Measurements from ENCODE around the gene ARSH. TPM values are rescaled to one million over a fixed set of nuclear protein-coding genes. Genes with fewer than 3 reads are reported as not detected.

The ARSH gene
- total RNA-seq, 1 donor from 2014 or later: not detected

- Mint-ChIP-seq H3K9me3 (ENCODE audit: low read depth) (peaks cover 5% of the 10 kb centered on the region), H3K36me3 (ENCODE audit: insufficient read depth) (no peaks in the 10 kb centered on the region), H3K4me1 (ENCODE audit: low read depth) (peaks cover 16% of the 10 kb centered on the region), H3K27me3 (peaks cover 7% of the 10 kb centered on the region), H3K27ac (no peak overlapping the region), H3K4me3 (ENCODE audit: low read depth) (no peak overlapping the region)
- no peak for DNase-seq (ENCODE audit: low spot score, unreplicated experiment)
- TF ChIP-seq CTCF (IDR thresholded peaks at IDR 0.05; ENCODE audit: unreplicated experiment): no peak
Observed at GRCh38 chrX:3066555-3066954, 60.2 kb downstream of the ARSH start.

GRCh38 chrX:3075959-3076358, 69.6 kb downstream of the ARSH start:
- no peak for DNase-seq (ENCODE audit: low spot score, unreplicated experiment)
- Mint-ChIP-seq H3K9me3 (ENCODE audit: low read depth) (no peaks in the 10 kb centered on the region), H3K4me3 (ENCODE audit: low read depth) (no peak overlapping the region), H3K27me3 (peaks cover 23% of the 10 kb centered on the region), H3K36me3 (ENCODE audit: insufficient read depth) (no peaks in the 10 kb centered on the region), H3K4me1 (ENCODE audit: low read depth) (no peaks in the 10 kb centered on the region), H3K27ac (no peak overlapping the region)
- TF ChIP-seq CTCF (IDR thresholded peaks at IDR 0.05; ENCODE audit: unreplicated experiment): no peak

- no peaks in the 10 kb centered on the region for H3K9me3 Mint-ChIP-seq (ENCODE audit: low read depth)
- no peak for TF ChIP-seq CTCF (IDR thresholded peaks at IDR 0.05; ENCODE audit: unreplicated experiment)
- no peak overlapping the region for H3K4me3 Mint-ChIP-seq (ENCODE audit: low read depth)
- no peak for DNase-seq (ENCODE audit: low spot score, unreplicated experiment)
- H3K27me3 Mint-ChIP-seq: peaks cover 23% of the 10 kb centered on the region
- H3K27ac Mint-ChIP-seq: no peak overlapping the region
- no peaks in the 10 kb centered on the region for H3K36me3 Mint-ChIP-seq (ENCODE audit: insufficient read depth)
- H3K4me1 Mint-ChIP-seq (ENCODE audit: low read depth): no peaks in the 10 kb centered on the region
Observed at GRCh38 chrX:3076416-3076991, 70.2 kb downstream of the ARSH start.

Other genes with a start within 250 kb of the ARSH start
- gene GYG2, start 177.6 kb upstream of the ARSH start, total RNA-seq: 107 and 117 TPM in 2 replicates
- 76.8 and 82.1 TPM in 2 replicates for gene ARSD, start 77.2 kb upstream of the ARSH start, total RNA-seq
- gene ARSF, start 34.9 kb downstream of the ARSH start, total RNA-seq: not detected in 2 replicates

All from progenitor cell of endocrine pancreas (in vitro differentiated cells).